ENCODE data around the gene GNPTG. TPM values are rescaled to one million over a fixed set of nuclear protein-coding genes. Genes with fewer than 3 reads are reported as not detected.
"Not testable (repeated sequence)": the region's sequence is repeated elsewhere in the genome, so short reads cannot be mapped to it uniquely, and the experiment has no call there.

GNPTG gene
- total RNA-seq, 2 donors from 2014 or later, result 34.0 to 38.4 TPM

DNA sequence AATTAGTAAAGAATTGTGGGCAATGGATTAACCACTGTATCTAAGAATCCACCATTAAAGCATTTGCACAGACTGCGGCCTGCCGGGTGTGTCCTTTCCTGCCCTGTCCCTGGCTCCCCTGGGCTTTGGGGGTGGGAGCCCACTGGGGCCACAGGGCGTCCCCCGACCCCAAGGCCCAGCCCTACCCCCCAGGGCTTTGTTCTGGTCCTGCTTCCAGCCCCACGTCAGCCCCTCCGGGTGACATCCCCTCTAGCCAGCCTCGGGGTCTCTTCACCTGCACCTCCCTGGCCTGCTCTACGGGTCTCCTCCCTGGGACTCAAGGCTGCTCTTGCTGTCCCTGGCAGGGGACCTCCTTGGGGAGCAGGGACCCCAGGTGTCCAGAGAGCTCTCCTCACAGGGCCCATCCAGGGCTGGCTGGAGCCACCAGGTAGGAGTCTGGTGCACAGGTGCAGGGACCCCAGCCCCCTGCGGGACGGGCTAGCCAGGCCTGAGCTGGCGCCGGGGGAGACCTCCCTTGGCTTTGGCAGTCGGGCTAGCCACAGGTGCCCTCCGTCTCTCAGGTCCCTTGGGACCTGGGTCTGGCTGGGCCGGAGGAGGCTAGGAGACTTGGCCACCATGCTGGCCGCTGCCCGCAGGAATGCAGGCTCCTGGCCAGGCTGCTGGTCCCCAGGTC is 24.6 kb upstream of the GNPTG start:
- H3K4me3 Mint-ChIP-seq, result no peak overlapping the region
- Histone ChIP-seq H3K36me3 (ENCODE audit: control insufficient read depth, insufficient read depth, low read length) (peaks cover 14% of the 10 kb centered on the region), H3K27me3 (ENCODE audit: control insufficient read depth, insufficient read depth, low read length, poor library complexity, severe bottlenecking) (no peaks in the 10 kb centered on the region), H3K9me3 (ENCODE audit: control insufficient read depth, low read length) (no peaks in the 10 kb centered on the region), H3K4me3 (ENCODE audit: low read length) (no peak overlapping the region), H3K9ac (ENCODE audit: extremely low read depth, low read length, poor library complexity, severe bottlenecking) (no peak overlapping the region), H3K4me1 (ENCODE audit: control insufficient read depth, insufficient read depth, low read length) (peaks cover 1% of the 10 kb centered on the region), H3K27ac (ENCODE audit: low read depth, low read length) (no peak overlapping the region)
- no peaks in the 10 kb centered on the region for H3K27me3 Mint-ChIP-seq (ENCODE audit: insufficient read depth)
- peaks cover 7% of the 10 kb centered on the region for H3K4me1 Mint-ChIP-seq
- peaks cover 2% of the 10 kb centered on the region for H3K9me3 Mint-ChIP-seq
- no peak overlapping the region for H3K27ac Mint-ChIP-seq
- DNase-seq, result no peak
- 87 to 88% methylated on average over 13 to 17 of the region's 17 CpGs for WGBS, 2 experiments (ENCODE audit: insufficient coverage in 1 of 2, insufficient read length in 1 of 2)
- peaks cover 20% of the 10 kb centered on the region for H3K36me3 Mint-ChIP-seq (ENCODE audit: low read depth)
- TF ChIP-seq, protein P1, sequence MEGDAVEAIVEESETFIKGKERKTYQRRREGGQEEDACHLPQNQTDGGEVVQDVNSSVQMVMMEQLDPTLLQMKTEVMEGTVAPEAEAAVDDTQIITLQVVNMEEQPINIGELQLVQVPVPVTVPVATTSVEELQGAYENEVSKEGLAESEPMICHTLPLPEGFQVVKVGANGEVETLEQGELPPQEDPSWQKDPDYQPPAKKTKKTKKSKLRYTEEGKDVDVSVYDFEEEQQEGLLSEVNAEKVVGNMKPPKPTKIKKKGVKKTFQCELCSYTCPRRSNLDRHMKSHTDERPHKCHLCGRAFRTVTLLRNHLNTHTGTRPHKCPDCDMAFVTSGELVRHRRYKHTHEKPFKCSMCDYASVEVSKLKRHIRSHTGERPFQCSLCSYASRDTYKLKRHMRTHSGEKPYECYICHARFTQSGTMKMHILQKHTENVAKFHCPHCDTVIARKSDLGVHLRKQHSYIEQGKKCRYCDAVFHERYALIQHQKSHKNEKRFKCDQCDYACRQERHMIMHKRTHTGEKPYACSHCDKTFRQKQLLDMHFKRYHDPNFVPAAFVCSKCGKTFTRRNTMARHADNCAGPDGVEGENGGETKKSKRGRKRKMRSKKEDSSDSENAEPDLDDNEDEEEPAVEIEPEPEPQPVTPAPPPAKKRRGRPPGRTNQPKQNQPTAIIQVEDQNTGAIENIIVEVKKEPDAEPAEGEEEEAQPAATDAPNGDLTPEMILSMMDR (conservative IDR thresholded peaks at IDR 0.05), result no peak

DNA sequence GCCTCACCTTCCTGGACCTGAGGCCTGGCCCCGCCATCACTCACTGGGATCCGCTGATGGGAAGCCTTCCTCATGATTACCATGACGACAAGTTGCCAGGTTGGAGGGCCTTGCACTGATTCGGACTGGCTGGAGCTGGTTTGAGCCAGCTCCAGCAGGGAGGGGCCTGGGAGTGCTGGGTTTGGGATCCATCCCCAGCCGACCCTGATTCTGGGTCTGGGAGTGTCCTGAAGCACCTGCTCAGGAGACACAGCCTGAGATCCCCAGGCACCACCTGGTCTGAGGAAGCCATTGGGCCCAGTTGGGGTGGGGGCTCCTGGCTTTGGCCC is 24.1 kb upstream of the GNPTG start:
- H3K4me3 Mint-ChIP-seq, result no peak overlapping the region
- H3K4me1 ChIP-seq (ENCODE audit: control insufficient read depth, insufficient read depth, low read length), result peaks cover 5% of the 10 kb centered on the region
- no peak overlapping the region for H3K4me3 ChIP-seq (ENCODE audit: low read length)
- peaks cover 2% of the 10 kb centered on the region for H3K9me3 Mint-ChIP-seq
- no peak overlapping the region for H3K27ac ChIP-seq (ENCODE audit: low read depth, low read length)
- peaks cover 2% of the 10 kb centered on the region for H3K27me3 ChIP-seq (ENCODE audit: control insufficient read depth, insufficient read depth, low read length, poor library complexity, severe bottlenecking)
- H3K4me1 Mint-ChIP-seq, result peaks cover 7% of the 10 kb centered on the region
- no peaks in the 10 kb centered on the region for H3K9me3 ChIP-seq (ENCODE audit: control insufficient read depth, low read length)
- no peak overlapping the region for H3K27ac Mint-ChIP-seq
- H3K36me3 ChIP-seq (ENCODE audit: control insufficient read depth, insufficient read depth, low read length), result peaks cover 13% of the 10 kb centered on the region
- H3K36me3 Mint-ChIP-seq (ENCODE audit: low read depth), result peaks cover 16% of the 10 kb centered on the region
- WGBS, 2 experiments (ENCODE audit: insufficient coverage in 1 of 2, insufficient read length in 1 of 2), result 83% methylated on average over 5 of the region's 5 CpGs; no CpG with 5 or more reads in 1 of the 2 experiments
- peaks cover 3% of the 10 kb centered on the region for H3K27me3 Mint-ChIP-seq (ENCODE audit: insufficient read depth)
- no peak for DNase-seq
- no peak overlapping the region for H3K9ac ChIP-seq (ENCODE audit: extremely low read depth, low read length, poor library complexity, severe bottlenecking)
- TF ChIP-seq, protein P1 (conservative IDR thresholded peaks at IDR 0.05), result no peak

DNA sequence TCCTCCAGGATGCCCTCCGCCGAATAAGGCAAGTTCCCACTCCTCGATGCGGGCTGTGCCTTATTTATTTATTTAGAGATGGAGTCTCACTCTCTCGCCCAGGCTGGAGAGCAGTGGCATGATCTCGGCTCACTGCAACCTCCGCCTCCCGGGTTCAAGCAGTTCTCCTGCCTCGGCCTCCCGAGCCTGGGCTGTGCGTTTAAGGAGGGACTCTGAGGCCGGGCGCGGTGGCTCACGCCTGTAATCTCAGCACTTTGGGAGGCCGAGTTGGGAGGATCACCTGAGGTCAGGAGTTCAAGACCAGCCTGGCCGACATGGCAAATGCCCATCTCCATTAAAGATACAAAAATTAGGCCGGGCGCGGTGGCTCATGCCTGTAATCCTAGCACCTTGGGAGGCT is 23.6 kb upstream of the GNPTG start:
- H3K27me3 ChIP-seq (ENCODE audit: control insufficient read depth, insufficient read depth, low read length, poor library complexity, severe bottlenecking); H3K4me3 Mint-ChIP-seq; H3K27ac ChIP-seq (ENCODE audit: low read depth, low read length); H3K4me1 Mint-ChIP-seq; H3K9me3 Mint-ChIP-seq; DNase-seq; H3K9me3 ChIP-seq (ENCODE audit: control insufficient read depth, low read length); H3K27ac Mint-ChIP-seq; H3K27me3 Mint-ChIP-seq (ENCODE audit: insufficient read depth); H3K4me3 ChIP-seq (ENCODE audit: low read length); H3K9ac ChIP-seq (ENCODE audit: extremely low read depth, low read length, poor library complexity, severe bottlenecking): not testable (repeated sequence)
- 91 to 93% methylated on average over 16 to 20 of the region's 20 CpGs for WGBS, 2 experiments (ENCODE audit: insufficient coverage in 1 of 2, insufficient read length in 1 of 2)
- H3K36me3 ChIP-seq (ENCODE audit: control insufficient read depth, insufficient read depth, low read length), result peaks cover 13% of the 10 kb centered on the region
- H3K4me1 ChIP-seq (ENCODE audit: control insufficient read depth, insufficient read depth, low read length), result peaks cover 11% of the 10 kb centered on the region
- peaks cover 14% of the 10 kb centered on the region for H3K36me3 Mint-ChIP-seq (ENCODE audit: low read depth)

DNA sequence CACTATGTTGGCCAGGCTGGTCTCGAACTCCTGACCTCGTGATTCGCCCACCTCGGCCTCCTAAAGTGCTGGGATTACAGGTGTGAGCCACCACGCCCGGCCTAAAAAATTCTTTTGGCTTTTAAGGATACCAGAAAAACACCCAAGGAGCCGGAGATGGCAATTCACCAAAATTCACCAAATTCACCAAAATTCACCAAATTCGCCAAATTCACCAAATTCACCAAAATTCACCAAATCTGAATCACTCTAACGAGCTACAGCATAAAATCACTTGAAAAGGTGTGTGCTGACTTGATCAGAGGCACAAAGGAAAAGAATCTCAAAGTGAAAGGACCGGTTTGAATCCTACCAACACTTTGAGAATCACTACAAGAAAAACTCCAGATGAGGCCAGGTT is 22.8 kb upstream of the GNPTG start:
- H3K9me3 Mint-ChIP-seq; H3K27me3 Mint-ChIP-seq (ENCODE audit: insufficient read depth); H3K27ac ChIP-seq (ENCODE audit: low read depth, low read length); H3K27ac Mint-ChIP-seq; DNase-seq; H3K9ac ChIP-seq (ENCODE audit: extremely low read depth, low read length, poor library complexity, severe bottlenecking); H3K4me1 Mint-ChIP-seq; H3K4me3 ChIP-seq (ENCODE audit: low read length); H3K36me3 Mint-ChIP-seq (ENCODE audit: low read depth); H3K4me3 Mint-ChIP-seq; H3K9me3 ChIP-seq (ENCODE audit: control insufficient read depth, low read length): not testable (repeated sequence)
- Histone ChIP-seq H3K36me3 (ENCODE audit: control insufficient read depth, insufficient read depth, low read length) (peaks cover 11% of the 10 kb centered on the region), H3K27me3 (ENCODE audit: control insufficient read depth, insufficient read depth, low read length, poor library complexity, severe bottlenecking) (peaks cover 14% of the 10 kb centered on the region), H3K4me1 (ENCODE audit: control insufficient read depth, insufficient read depth, low read length) (peaks cover 11% of the 10 kb centered on the region)
- WGBS, 2 experiments (ENCODE audit: insufficient coverage in 1 of 2, insufficient read length in 1 of 2), result 95 to 98% methylated on average over 8 to 10 of the region's 10 CpGs

Data from endodermal cell (in vitro differentiated cells).